Adrenal gland (tissue), 12 donors: Measurements from ENCODE around the gene SERP2. TPM values are rescaled to one million over a fixed set of nuclear protein-coding genes. Genes with fewer than 3 reads are reported as not detected.

Experiments
- DNase-seq, 7 donors: peaks; one replicate each; pipeline ENCODE4 v3.0.0-alpha.2; 2019 to 2020
- H3K27ac ChIP-seq, 5 donors: fragments of 200-600 bp; sonication (generic) in 4 of 5; 1 replicate in 3 of 5; 2 replicates in 2 of 5; pipeline versions ENCODE4 v1.5.1 to v1.8.0; 2016 to 2020; ENCODE audit warnings: mild to moderate bottlenecking in 1 of 5
- H3K27me3 ChIP-seq: fragments of 200-600 bp; 2 replicates; pipeline ENCODE4 v1.8.0; 2021
- H3K36me3 ChIP-seq, 2 donors: fragments of 200-600 bp; replicated peaks in 1 of 2; 1 replicate in 1 of 2; 2 replicates in 1 of 2; pipeline versions ENCODE4 v1.5.1 to v1.8.0; 2018 to 2022
- H3K4me1 ChIP-seq, 2 donors: fragments of 200-600 bp; replicated peaks in 1 of 2; 1 replicate in 1 of 2; 2 replicates in 1 of 2; pipeline versions ENCODE4 v1.5.1 to v1.8.0; 2018 to 2021
- H3K4me3 ChIP-seq, 4 donors: fragments of 200-600 bp; sonication (generic) in 3 of 4; one replicate each; pipeline ENCODE4 v1.5.1; 2016 to 2018
- H3K9me3 ChIP-seq, 3 donors: fragments of 200-600 bp; sonication (generic) in 1 of 3; replicated peaks in 1 of 3; 1 replicate in 2 of 3; 2 replicates in 1 of 3; pipeline versions ENCODE4 v1.5.1 to v1.8.0; 2016 to 2021
- POLR2A ChIP-seq, 2 donors: fragments of 450-650 bp; IDR thresholded peaks; one replicate each; pipeline ENCODE4 v1.6.1; 2017; ENCODE audit warnings: antibody characterized with exemption in 2 of 2, mild to moderate bottlenecking in 2 of 2, moderate library complexity in 1 of 2
- WGBS, 4 donors: extraction: QIAGEN DNeasy Blood & Tissue Kit in 2 of 4; methylation state at CpG; one replicate each; pipeline versions ENCODE4 v1.1.5 to v1.1.7; 2013 to 2017; 5-methylcytosine and 5-hydroxymethylcytosine counted together
- intact Hi-C, 2 donors: fragments of 100-400 bp; cut with DNase I; formaldehyde crosslinking; loops; one replicate each; pipeline versions ENCODE4 v1.14.1 to v1.15.0; 2022 to 2023
- polyA plus RNA-seq, 3 donors: library from polyadenylated mRNA; stranded (reverse); fragments of 200-250 nt in 2 of 3; fragments of 350-450 nt in 1 of 3; fragmentation: Illumina TruSeq in 1 of 3; extraction: RNeasy Lipid Tissue Mini Kit (QIAGEN cat#74804) in 1 of 3; gene quantifications; one replicate each; pipeline ENCODE4 v1.2.3, GENCODE V29; 2013 to 2014
- total RNA-seq, 9 donors: library from RNA; depleted of rRNA in 4 of 9; stranded (reverse); fragments of >200 nt in 4 of 9; fragments of 120-200 nt in 1 of 9; fragmentation: NEBNext Ultra II Directional in 1 of 9; extraction: Animal tissue kit (Norgen Biotek cat#: 25700) in 1 of 9; gene quantifications; one replicate each; pipeline versions ENCODE4 v1.1.0 to v1.2.4, GENCODE V29; 2013 to 2023
- TF ChIP-seq, protein P1 (sequence below), 6 experiments: fragments of 450-650 bp in 4 of 6; fragments of 200-600 bp in 2 of 6; sonication (generic) in 1 of 6; IDR thresholded peaks; 1 replicate in 5 of 6; 2 replicates in 1 of 6; pipeline versions ENCODE4 v1.5.1 to v1.8.0; 2016 to 2021; ENCODE audit warnings: antibody characterized with exemption in 6 of 6, mild to moderate bottlenecking in 2 of 6, moderate library complexity in 1 of 6
- donor health status: healthy with polysubstance abuse.
- donor health status: Bipolar disorder and iron deficiency.
- donor health status: DM: yes; HTN: yes; CAD: no.
- donor health status: DM: no; HTN: no; CAD: no.
- donor health status: DM: no; HTN: no; CAD: no.
- donor health status: DM: yes; HTN: yes; CAD: no.

Gene SERP2
- total and polyA plus RNA-seq, 12 donors, result 2.6 to 11.3 (median 4.5) TPM

DNA sequence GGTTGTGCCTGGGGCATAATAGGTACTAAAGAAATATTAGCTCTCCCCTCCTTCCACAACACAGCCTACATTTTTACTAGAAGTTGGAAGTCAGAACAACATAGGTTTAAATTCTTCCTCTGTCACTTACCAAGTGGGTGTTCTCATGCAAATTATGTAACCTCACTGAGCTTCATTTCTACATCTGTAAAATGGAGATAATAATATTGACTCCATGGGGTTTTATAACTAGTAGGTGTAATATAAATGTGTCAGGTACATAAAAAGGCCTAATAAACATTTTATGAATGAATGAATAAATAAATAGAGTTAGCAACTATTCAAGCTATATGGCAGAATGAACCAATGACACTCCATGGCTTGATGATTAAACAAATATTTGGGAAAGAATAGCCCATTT is 27.1 kb upstream of the SERP2 start:
- H3K4me1 ChIP-seq, result peaks cover 0 to 5% of the 10 kb centered on the region in 2 donors
- H3K9me3 ChIP-seq, result no peaks in the 10 kb centered on the region
- no peak overlapping the region for H3K27ac ChIP-seq
- no peaks in the 10 kb centered on the region for H3K36me3 ChIP-seq
- H3K4me3 ChIP-seq, result no peak overlapping the region
- H3K27me3 ChIP-seq, result no peaks in the 10 kb centered on the region
- intact Hi-C loops, result no loop called here
- TF ChIP-seq, protein P1, sequence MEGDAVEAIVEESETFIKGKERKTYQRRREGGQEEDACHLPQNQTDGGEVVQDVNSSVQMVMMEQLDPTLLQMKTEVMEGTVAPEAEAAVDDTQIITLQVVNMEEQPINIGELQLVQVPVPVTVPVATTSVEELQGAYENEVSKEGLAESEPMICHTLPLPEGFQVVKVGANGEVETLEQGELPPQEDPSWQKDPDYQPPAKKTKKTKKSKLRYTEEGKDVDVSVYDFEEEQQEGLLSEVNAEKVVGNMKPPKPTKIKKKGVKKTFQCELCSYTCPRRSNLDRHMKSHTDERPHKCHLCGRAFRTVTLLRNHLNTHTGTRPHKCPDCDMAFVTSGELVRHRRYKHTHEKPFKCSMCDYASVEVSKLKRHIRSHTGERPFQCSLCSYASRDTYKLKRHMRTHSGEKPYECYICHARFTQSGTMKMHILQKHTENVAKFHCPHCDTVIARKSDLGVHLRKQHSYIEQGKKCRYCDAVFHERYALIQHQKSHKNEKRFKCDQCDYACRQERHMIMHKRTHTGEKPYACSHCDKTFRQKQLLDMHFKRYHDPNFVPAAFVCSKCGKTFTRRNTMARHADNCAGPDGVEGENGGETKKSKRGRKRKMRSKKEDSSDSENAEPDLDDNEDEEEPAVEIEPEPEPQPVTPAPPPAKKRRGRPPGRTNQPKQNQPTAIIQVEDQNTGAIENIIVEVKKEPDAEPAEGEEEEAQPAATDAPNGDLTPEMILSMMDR (IDR thresholded peaks at IDR 0.05), result no peak
- TF ChIP-seq POLR2A (IDR thresholded peaks at IDR 0.05), result no peak
- no peak for DNase-seq

GRCh38 chr13:44347301-44347700 is 26.3 kb upstream of the SERP2 start:
- Histone ChIP-seq H3K4me1 (peaks cover 0 to 5% of the 10 kb centered on the region in 2 donors), H3K9me3 (no peaks in the 10 kb centered on the region), H3K27ac (no peak overlapping the region), H3K4me3 (no peak overlapping the region), H3K36me3 (no peaks in the 10 kb centered on the region), H3K27me3 (no peaks in the 10 kb centered on the region)
- TF ChIP-seq, protein P1 (IDR thresholded peaks at IDR 0.05), result no peak
- no peak for TF ChIP-seq POLR2A (IDR thresholded peaks at IDR 0.05)
- intact Hi-C loops, result no loop called here
- 86 to 100% (median 94%) methylated on average over 2 of the region's 2 CpGs for WGBS, 4 donors
- DNase-seq, result no peak

DNA sequence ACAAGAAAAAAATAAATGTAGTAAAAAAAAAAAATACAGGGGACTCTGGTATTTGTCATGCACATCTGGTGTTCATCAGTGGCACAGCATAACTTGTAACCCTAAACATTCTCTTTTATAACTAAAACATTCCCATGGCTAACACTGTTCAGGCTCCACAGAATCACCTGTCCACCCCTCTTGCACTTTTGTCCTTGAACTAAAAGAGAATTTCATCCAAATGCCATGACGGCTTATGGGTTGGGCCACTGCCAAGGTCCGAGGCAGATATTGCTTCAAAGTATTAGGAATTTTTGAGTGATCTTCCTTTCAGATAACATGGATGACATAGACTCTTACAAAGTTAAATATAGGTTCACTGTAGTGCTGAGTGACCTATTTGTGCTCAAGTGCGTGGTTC is 25.7 kb upstream of the SERP2 start:
- 33 to 41% (median 39%) methylated on average over 3 of the region's 3 CpGs for WGBS, 4 donors
- intact Hi-C loops, result no loop called here
- H3K27ac ChIP-seq, result no peak overlapping the region

GRCh38 chr13:44350775-44351504 is 22.7 kb upstream of the SERP2 start:
- no peak overlapping the region for H3K4me3 ChIP-seq
- 75 to 80% (median 77%) methylated on average over 9 of the region's 9 CpGs for WGBS, 4 donors
- no peaks in the 10 kb centered on the region for H3K9me3 ChIP-seq
- no peaks in the 10 kb centered on the region for H3K27me3 ChIP-seq
- peaks cover 0 to 5% of the 10 kb centered on the region in 2 donors for H3K4me1 ChIP-seq
- H3K27ac ChIP-seq, result no peak overlapping the region
- intact Hi-C loops, result no loop called here
- no peak for DNase-seq
- H3K36me3 ChIP-seq, result no peaks in the 10 kb centered on the region
- TF ChIP-seq, protein P1 (IDR thresholded peaks at IDR 0.05), result no peak
- no peak for TF ChIP-seq POLR2A (IDR thresholded peaks at IDR 0.05)

More for the DNA sequence above, 25.7 kb upstream of the SERP2 start:
- Histone ChIP-seq H3K9me3 (no peaks in the 10 kb centered on the region), H3K36me3 (no peaks in the 10 kb centered on the region), H3K27me3 (no peaks in the 10 kb centered on the region), H3K4me3 (no peak overlapping the region), H3K4me1 (peaks cover 0 to 5% of the 10 kb centered on the region in 2 donors)
- peak in 5 of 7 donors; percentile 30 to 57 (median 38) for DNase-seq
- TF ChIP-seq, protein P1 (IDR thresholded peaks at IDR 0.05), result no peak
- TF ChIP-seq POLR2A (IDR thresholded peaks at IDR 0.05), result no peak
